HL-60 (cell line): ENCODE data around the gene CD1D.

Experiments used
- POLR2AphosphoS5 ChIP-seq: IDR thresholded peaks from 2 replicates; pipeline ENCODE4 v1.6.1; 2012; ENCODE audit warnings: low read depth
- TF ChIP-seq, protein P1 (sequence below): IDR thresholded peaks from one replicate; pipeline ENCODE4 v1.5.1; 2011; ENCODE audit warnings: low read length, control low read depth, inconsistent platforms; ENCODE audit not compliant: insufficient read depth

DNA sequence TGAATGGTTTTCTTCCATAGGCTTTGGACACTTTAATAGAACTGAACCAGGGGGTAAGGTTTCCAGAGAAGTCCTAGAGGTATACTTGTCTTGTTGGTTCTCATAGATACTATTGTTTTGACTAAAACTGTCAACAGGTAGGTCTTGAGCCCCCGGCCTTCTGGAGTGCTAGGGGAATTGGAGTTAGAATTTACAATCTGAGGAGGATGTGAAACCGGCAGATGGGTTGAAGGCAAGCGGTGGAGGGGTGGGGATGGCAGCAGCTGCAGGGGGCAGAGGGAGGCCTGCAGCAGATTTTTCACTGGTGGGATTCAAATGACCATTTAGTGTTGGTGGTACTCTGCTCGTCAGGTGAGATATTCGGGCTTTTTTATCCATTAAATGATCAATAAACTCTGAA is 4.3 kb upstream of the CD1D start:
- TF ChIP-seq, protein P1, sequence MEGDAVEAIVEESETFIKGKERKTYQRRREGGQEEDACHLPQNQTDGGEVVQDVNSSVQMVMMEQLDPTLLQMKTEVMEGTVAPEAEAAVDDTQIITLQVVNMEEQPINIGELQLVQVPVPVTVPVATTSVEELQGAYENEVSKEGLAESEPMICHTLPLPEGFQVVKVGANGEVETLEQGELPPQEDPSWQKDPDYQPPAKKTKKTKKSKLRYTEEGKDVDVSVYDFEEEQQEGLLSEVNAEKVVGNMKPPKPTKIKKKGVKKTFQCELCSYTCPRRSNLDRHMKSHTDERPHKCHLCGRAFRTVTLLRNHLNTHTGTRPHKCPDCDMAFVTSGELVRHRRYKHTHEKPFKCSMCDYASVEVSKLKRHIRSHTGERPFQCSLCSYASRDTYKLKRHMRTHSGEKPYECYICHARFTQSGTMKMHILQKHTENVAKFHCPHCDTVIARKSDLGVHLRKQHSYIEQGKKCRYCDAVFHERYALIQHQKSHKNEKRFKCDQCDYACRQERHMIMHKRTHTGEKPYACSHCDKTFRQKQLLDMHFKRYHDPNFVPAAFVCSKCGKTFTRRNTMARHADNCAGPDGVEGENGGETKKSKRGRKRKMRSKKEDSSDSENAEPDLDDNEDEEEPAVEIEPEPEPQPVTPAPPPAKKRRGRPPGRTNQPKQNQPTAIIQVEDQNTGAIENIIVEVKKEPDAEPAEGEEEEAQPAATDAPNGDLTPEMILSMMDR: no peak
- no peak for TF ChIP-seq POLR2AphosphoS5
